H9 (cell line): ENCODE data around the gene MTTP. TPM values are rescaled to one million over a fixed set of nuclear protein-coding genes. Genes with fewer than 3 reads are reported as not detected.

Source experiments
- DNase-seq: peaks from one replicate; pipeline ENCODE4 v3.0.0-alpha.2; 2017
- H2AFZ ChIP-seq: one replicate; pipeline ENCODE4 v1.6.1; 2013; ENCODE audit warnings: mild to moderate bottlenecking, low read length, control low read depth, moderate library complexity
- H2AK5ac ChIP-seq: 2 replicates; pipeline ENCODE4 v1.6.1; 2013; ENCODE audit warnings: low read length, control low read depth, mixed read lengths; ENCODE audit not compliant: insufficient read length
- H2BK120ac ChIP-seq: one replicate; pipeline ENCODE4 v1.6.1; 2013; ENCODE audit warnings: low read depth, mild to moderate bottlenecking, low read length, control low read depth, inconsistent platforms; ENCODE audit not compliant: poor library complexity, severe bottlenecking
- H2BK12ac ChIP-seq: 2 replicates; pipeline ENCODE4 v1.6.1; 2013; ENCODE audit warnings: low read length, control low read depth, mixed read lengths, low read depth; ENCODE audit not compliant: insufficient read length
- H2BK15ac ChIP-seq: 2 replicates; pipeline ENCODE4 v1.6.1; 2013; ENCODE audit warnings: low read depth, low read length, control low read depth
- H2BK20ac ChIP-seq: one replicate; pipeline ENCODE4 v1.6.1; 2013; ENCODE audit warnings: low read depth, mild to moderate bottlenecking, low read length, control low read depth, inconsistent platforms; ENCODE audit not compliant: poor library complexity, severe bottlenecking
- H2BK5ac ChIP-seq: 2 replicates; pipeline ENCODE4 v1.6.1; 2013; ENCODE audit warnings: low read length, control low read depth, mixed read lengths; ENCODE audit not compliant: insufficient read length
- H3K14ac ChIP-seq: 2 replicates; pipeline ENCODE4 v1.6.1; 2013; ENCODE audit warnings: low read length, control low read depth; ENCODE audit not compliant: insufficient read depth
- H3K18ac ChIP-seq: 2 replicates; pipeline ENCODE4 v1.6.1; 2013; ENCODE audit warnings: low read depth, mild to moderate bottlenecking, mixed read lengths, low read length, control low read depth; ENCODE audit not compliant: insufficient read length
- H3K23ac ChIP-seq: 2 replicates; pipeline ENCODE4 v1.6.1; 2013; ENCODE audit warnings: low read length, control low read depth, mixed read lengths, low read depth; ENCODE audit not compliant: insufficient read length
- H3K23me2 ChIP-seq: 2 replicates; pipeline ENCODE4 v1.6.1; 2013; ENCODE audit warnings: low read depth, mild to moderate bottlenecking, mixed read lengths, low read length, control low read depth; ENCODE audit not compliant: insufficient read length, poor library complexity, severe bottlenecking
- H3K27ac ChIP-seq: 2 replicates; pipeline ENCODE4 v1.5.1; 2013; ENCODE audit warnings: low read length, control low read depth, mixed read lengths, low read depth; ENCODE audit not compliant: insufficient read length
- H3K27me3 ChIP-seq: 2 replicates; pipeline ENCODE4 v1.6.1; 2013; ENCODE audit warnings: low read length, control low read depth, inconsistent platforms; ENCODE audit not compliant: insufficient read depth
- H3K4ac ChIP-seq: 2 replicates; pipeline ENCODE4 v1.6.1; 2013; ENCODE audit warnings: low read depth, mild to moderate bottlenecking, control low read depth, inconsistent platforms, low read length, moderate library complexity
- H3K4me1 ChIP-seq: 2 replicates; pipeline ENCODE4 v1.6.1; 2013; ENCODE audit warnings: low read length, control low read depth, inconsistent platforms; ENCODE audit not compliant: insufficient read depth
- H3K4me2 ChIP-seq: 2 replicates; pipeline ENCODE4 v1.6.1; 2013; ENCODE audit warnings: low read length, control low read depth, mixed read lengths; ENCODE audit not compliant: insufficient read length, insufficient read depth
- H3K56ac ChIP-seq: 2 replicates; pipeline ENCODE4 v1.6.1; 2013; ENCODE audit warnings: low read depth, mild to moderate bottlenecking, mixed read lengths, low read length, control low read depth; ENCODE audit not compliant: insufficient read length
- H3K79me1 ChIP-seq: 2 replicates; pipeline ENCODE4 v1.6.1; 2013; ENCODE audit warnings: low read depth, mild to moderate bottlenecking, moderate library complexity, low read length, control low read depth, inconsistent platforms; ENCODE audit not compliant: insufficient read depth, poor library complexity, severe bottlenecking
- H3K79me2 ChIP-seq: 2 replicates; pipeline ENCODE4 v1.6.1; 2013; ENCODE audit warnings: low read length, control low read depth, inconsistent platforms; ENCODE audit not compliant: insufficient read depth
- H3K9ac ChIP-seq: 2 replicates; pipeline ENCODE4 v1.6.1; 2013; ENCODE audit warnings: low read length, control low read depth, mixed read lengths; ENCODE audit not compliant: insufficient read length; ENCODE audit errors: extremely low read depth
- H3K9me3 ChIP-seq: one replicate; pipeline ENCODE4 v1.6.1; 2013; ENCODE audit warnings: low read depth, low read length, inconsistent platforms; ENCODE audit not compliant: control insufficient read depth
- H3T11ph ChIP-seq: one replicate; pipeline ENCODE4 v1.6.1; 2013; ENCODE audit warnings: mild to moderate bottlenecking, low read length, control low read depth, inconsistent platforms
- H4K20me1 ChIP-seq: one replicate; pipeline ENCODE4 v1.6.1; 2013; ENCODE audit not compliant: control insufficient read depth, insufficient read length, insufficient read depth
- H4K5ac ChIP-seq: 2 replicates; pipeline ENCODE4 v1.6.1; 2013; ENCODE audit warnings: low read depth, mild to moderate bottlenecking, mixed read lengths, low read length, control low read depth; ENCODE audit not compliant: insufficient read length
- H4K8ac ChIP-seq: replicated peaks from 2 replicates; pipeline ENCODE4 v1.6.1; 2013; ENCODE audit warnings: low read length, control low read depth, mixed read lengths, low read depth; ENCODE audit not compliant: insufficient read length
- H4K91ac ChIP-seq: 2 replicates; pipeline ENCODE4 v1.6.1; 2013; ENCODE audit warnings: low read depth, mild to moderate bottlenecking, moderate library complexity, mixed read lengths, low read length, control low read depth; ENCODE audit not compliant: insufficient read length
- H3K27ac Mint-ChIP-seq, 3 experiments: 2 replicates in 2 of 3; 3 replicates in 1 of 3; pipeline ENCODE4 v1.8.0; 2020 to 2021; ENCODE audit warnings: mixed read lengths in 3 of 3, mild to moderate bottlenecking in 1 of 3, moderate library complexity in 1 of 3
- H3K27me3 Mint-ChIP-seq: 2 replicates; pipeline ENCODE4 v1.8.0; 2021; ENCODE audit warnings: low read depth, mild to moderate bottlenecking, moderate library complexity, mixed read lengths
- H3K36me3 Mint-ChIP-seq, 3 experiments: 2 replicates in 2 of 3; 3 replicates in 1 of 3; pipeline ENCODE4 v1.8.0; 2020 to 2021; ENCODE audit warnings: low read depth in 3 of 3, mixed read lengths in 3 of 3; ENCODE audit not compliant: insufficient read depth in 1 of 3
- H3K4me1 Mint-ChIP-seq, 2 experiments: 2 replicates each; pipeline ENCODE4 v1.8.0; 2020; ENCODE audit warnings: mixed read lengths in 2 of 2
- H3K4me3 Mint-ChIP-seq, 2 experiments: 2 replicates in 1 of 2; 3 replicates in 1 of 2; pipeline ENCODE4 v1.8.0; 2020 to 2021; ENCODE audit warnings: mild to moderate bottlenecking in 2 of 2, mixed read lengths in 2 of 2, moderate library complexity in 1 of 2
- H3K9me3 Mint-ChIP-seq, 2 experiments: 2 replicates in 1 of 2; 3 replicates in 1 of 2; pipeline ENCODE4 v1.8.0; 2020; ENCODE audit warnings: mild to moderate bottlenecking in 2 of 2, mixed read lengths in 2 of 2, moderate library complexity in 1 of 2
- WGBS: extraction: QIAGEN DNeasy Blood & Tissue Kit; methylation state at CpG from one replicate; pipeline ENCODE4 v1.1.7; 2013; ENCODE audit warnings: missing lambda C conversion rate, low lambda C conversion rate, mixed read lengths; ENCODE audit not compliant: insufficient read length; ENCODE audit errors: extremely low coverage; 5-methylcytosine and 5-hydroxymethylcytosine counted together
- total RNA-seq: library from RNA; stranded (reverse); gene quantifications from 2 replicates; pipeline ENCODE4 v1.2.1, GENCODE V29; 2021
- TF ChIP-seq, protein P1 (sequence below): fragments of 200-600 bp; sonication (generic); conservative IDR thresholded peaks from 3 replicates; pipeline ENCODE4 v1.8.0; 2021; ENCODE audit warnings: antibody characterized with exemption, mild to moderate bottlenecking

MTTP gene
- total RNA-seq, 1 experiment from 2014 or later, result 0.46 TPM

DNA sequence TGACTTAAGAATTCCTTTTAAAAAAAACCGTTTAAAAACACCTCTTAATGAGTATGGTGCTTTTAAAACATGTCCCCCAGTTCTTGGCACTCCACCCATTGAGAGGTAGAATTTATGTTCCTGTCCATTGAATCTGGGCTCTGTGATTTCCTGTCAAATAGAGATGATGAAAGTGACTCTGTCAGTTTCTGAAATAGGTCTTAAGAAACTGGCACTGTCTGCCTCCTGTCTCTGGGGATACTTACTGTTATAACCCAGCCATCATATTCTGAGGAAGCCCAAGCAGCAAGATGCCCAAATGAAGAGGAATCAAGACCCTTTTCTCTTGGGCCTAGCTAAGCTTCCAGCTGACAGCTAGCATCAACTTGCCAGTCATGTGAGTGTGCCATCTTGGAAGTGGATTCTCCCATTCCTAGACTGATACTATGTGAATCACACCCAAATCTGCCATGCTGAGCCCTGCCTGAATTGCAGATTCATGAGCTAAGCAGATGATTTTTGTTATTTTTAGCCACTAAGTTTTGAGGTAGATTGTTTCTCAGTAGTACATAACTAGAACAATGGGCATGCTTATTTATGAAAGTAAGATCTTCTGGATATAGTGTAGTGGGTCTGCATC is 60.2 kb downstream of the MTTP start:
- Histone ChIP-seq H3K4me2 (no peak overlapping the region), H2BK5ac (no peak overlapping the region), H3K4ac (no peak overlapping the region), H3K18ac (no peak overlapping the region), H4K20me1 (no peaks in the 10 kb centered on the region), H4K91ac (no peak overlapping the region), H3K9ac (no peak overlapping the region), H2BK120ac (no peak overlapping the region), H3K27me3 (no peaks in the 10 kb centered on the region), H3K14ac (no peak overlapping the region), H3K79me2 (no peaks in the 10 kb centered on the region), H3K4me1 (no peaks in the 10 kb centered on the region; the same call in 1 of the 2 replicates), H3K23me2 (no peaks in the 10 kb centered on the region), H3T11ph (no peak overlapping the region), H4K8ac (no peak overlapping the region), H3K56ac (no peak overlapping the region), H2AK5ac (no peak overlapping the region), H2AFZ (no peak overlapping the region), H2BK20ac (no peak overlapping the region), H3K27ac (no peak overlapping the region), H2BK15ac (no peak overlapping the region), H2BK12ac (no peak overlapping the region), H3K79me1 (no peaks in the 10 kb centered on the region), H3K9me3 (no peaks in the 10 kb centered on the region), H3K23ac (no peak overlapping the region), H4K5ac (no peak overlapping the region)
- no peak overlapping the region for H3K27ac Mint-ChIP-seq
- H3K27me3 Mint-ChIP-seq, result no peaks in the 10 kb centered on the region
- no peak overlapping the region for H3K4me3 Mint-ChIP-seq
- DNase-seq, result no peak
- H3K9me3 Mint-ChIP-seq, result no peaks in the 10 kb centered on the region; a peak in 1 of 5 replicates
- TF ChIP-seq, protein P1, sequence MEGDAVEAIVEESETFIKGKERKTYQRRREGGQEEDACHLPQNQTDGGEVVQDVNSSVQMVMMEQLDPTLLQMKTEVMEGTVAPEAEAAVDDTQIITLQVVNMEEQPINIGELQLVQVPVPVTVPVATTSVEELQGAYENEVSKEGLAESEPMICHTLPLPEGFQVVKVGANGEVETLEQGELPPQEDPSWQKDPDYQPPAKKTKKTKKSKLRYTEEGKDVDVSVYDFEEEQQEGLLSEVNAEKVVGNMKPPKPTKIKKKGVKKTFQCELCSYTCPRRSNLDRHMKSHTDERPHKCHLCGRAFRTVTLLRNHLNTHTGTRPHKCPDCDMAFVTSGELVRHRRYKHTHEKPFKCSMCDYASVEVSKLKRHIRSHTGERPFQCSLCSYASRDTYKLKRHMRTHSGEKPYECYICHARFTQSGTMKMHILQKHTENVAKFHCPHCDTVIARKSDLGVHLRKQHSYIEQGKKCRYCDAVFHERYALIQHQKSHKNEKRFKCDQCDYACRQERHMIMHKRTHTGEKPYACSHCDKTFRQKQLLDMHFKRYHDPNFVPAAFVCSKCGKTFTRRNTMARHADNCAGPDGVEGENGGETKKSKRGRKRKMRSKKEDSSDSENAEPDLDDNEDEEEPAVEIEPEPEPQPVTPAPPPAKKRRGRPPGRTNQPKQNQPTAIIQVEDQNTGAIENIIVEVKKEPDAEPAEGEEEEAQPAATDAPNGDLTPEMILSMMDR, result no peak
- no peaks in the 10 kb centered on the region for H3K36me3 Mint-ChIP-seq
- WGBS, result no CpG with 5 or more reads among the region's 1 CpG
- H3K4me1 Mint-ChIP-seq, result peaks cover 0 to 8% of the 10 kb centered on the region in 2 experiments; a peak in 2 of 4 replicates
